Endothelial cell of umbilical vein (primary cell): Measurements from ENCODE around the gene RPL7L1. TPM values are rescaled to one million over a fixed set of nuclear protein-coding genes. Genes with fewer than 3 reads are reported as not detected.
"Not testable (repeated sequence)": the region's sequence is repeated elsewhere in the genome, so short reads cannot be mapped to it uniquely, and the experiment has no call there.

Experiments used
- BruUV-seq: library from RNA; stranded (reverse); fragments of 400-500 nt; replicated peaks from 2 replicates; lab custom pipeline; 2021; lab: Mats Ljungman, UMichigan
- CTCF ChIA-PET: fragments of 300-600, 350-600 bp; sonication (Branson Sonifier 250); formaldehyde crosslinking; loops from one replicate; lab custom pipeline; 2021; ENCODE audit warnings: antibody characterized with exemption, inconsistent platforms; lab: Charles Lee
- POLR2A ChIA-PET: fragments of 300-600, 350-600 bp; sonication (Branson Sonifier 250); formaldehyde crosslinking; loops from one replicate; lab custom pipeline; 2021; ENCODE audit warnings: antibody characterized with exemption, inconsistent platforms; lab: Charles Lee
- DNase-seq: peaks from one replicate; pipeline ENCODE4 v3.0.0-alpha.2; 2011; ENCODE audit warnings: low read depth, low spot score
- FAIRE-seq: peaks from 2 replicates; lab custom pipeline; 2011; peaks lifted over from hg19 to GRCh38; lab: Jason Lieb, UNC
- H2AFZ ChIP-seq: 2 replicates; pipeline ENCODE4 v1.6.0; 2012; ENCODE audit warnings: low read depth, low read length, control low read depth, inconsistent platforms
- H3K27ac ChIP-seq: 2 replicates; pipeline ENCODE4 v1.5.1; 2011; ENCODE audit warnings: low read depth, mild to moderate bottlenecking, control low read depth, low read length, moderate library complexity; ENCODE audit not compliant: insufficient read depth
- H3K27me3 ChIP-seq, 2 experiments: 2 replicates each; pipeline versions ENCODE4 v1.6.0 to v1.6.1; 2011; ENCODE audit warnings: low read length in 2 of 2, mixed read lengths in 1 of 2; ENCODE audit not compliant: control insufficient read depth in 2 of 2, insufficient read depth in 2 of 2
- H3K36me3 ChIP-seq, 2 experiments: 2 replicates in 1 of 2; 3 replicates in 1 of 2; pipeline ENCODE4 v1.5.1; 2011; ENCODE audit warnings: low read length in 2 of 2, mild to moderate bottlenecking in 1 of 2, moderate library complexity in 1 of 2; ENCODE audit not compliant: control insufficient read depth in 2 of 2, insufficient read depth in 2 of 2; ENCODE audit errors: extremely low read depth in 1 of 2
- H3K4me1 ChIP-seq: 3 replicates; pipeline ENCODE4 v1.5.1; 2011; ENCODE audit warnings: mild to moderate bottlenecking, low read length; ENCODE audit not compliant: control insufficient read depth, insufficient read depth; ENCODE audit errors: extremely low read depth
- H3K4me2 ChIP-seq: 2 replicates; pipeline ENCODE4 v1.6.1; 2011; ENCODE audit warnings: low read length, control low read depth, mixed read lengths; ENCODE audit not compliant: insufficient read depth
- H3K4me3 ChIP-seq, 3 experiments: fragments of 200-600 bp in 1 of 3; sonication (generic), shearing (Covaris generic) in 1 of 3; replicated peaks in 1 of 3; 2 replicates each; pipeline ENCODE4 v1.5.1; 2011 to 2016; ENCODE audit warnings: control low read depth in 3 of 3, low read length in 3 of 3, mild to moderate bottlenecking in 2 of 3, inconsistent platforms in 1 of 3, low read depth in 1 of 3, moderate library complexity in 1 of 3; ENCODE audit not compliant: insufficient read depth in 1 of 3
- H3K79me2 ChIP-seq: 2 replicates; pipeline ENCODE4 v1.6.0; 2012; ENCODE audit warnings: low read length, inconsistent platforms; ENCODE audit not compliant: control insufficient read depth, insufficient read depth
- H3K9ac ChIP-seq: replicated peaks from 2 replicates; pipeline ENCODE3; 2011; ENCODE audit warnings: low read length, control low read depth; ENCODE audit not compliant: insufficient read depth; ENCODE audit errors: extremely low read depth
- H3K9me1 ChIP-seq: replicated peaks from 3 replicates; pipeline ENCODE4 v1.6.0; 2011; ENCODE audit warnings: mild to moderate bottlenecking, low read length; ENCODE audit not compliant: control insufficient read depth, insufficient read depth; ENCODE audit errors: extremely low read depth
- H3K9me3 ChIP-seq: replicated peaks from 2 replicates; pipeline ENCODE4 v1.5.1; 2012; ENCODE audit warnings: low read length, inconsistent platforms; ENCODE audit not compliant: control insufficient read depth, insufficient read depth
- H4K20me1 ChIP-seq: replicated peaks from 2 replicates; pipeline ENCODE3; 2011; ENCODE audit warnings: mild to moderate bottlenecking, low read length; ENCODE audit not compliant: control insufficient read depth, insufficient read depth; ENCODE audit errors: extremely low read depth
- EZH2 ChIP-seq: IDR thresholded peaks from 2 replicates; pipeline ENCODE4 v1.6.1; 2012; ENCODE audit warnings: borderline replicate concordance, low read depth, mild to moderate bottlenecking, moderate library complexity, low read length, inconsistent platforms; ENCODE audit not compliant: severe bottlenecking
- FOS ChIP-seq: IDR thresholded peaks from 2 replicates; pipeline ENCODE4 v1.6.1; 2011; ENCODE audit warnings: mild to moderate bottlenecking, low read length, moderate library complexity, borderline replicate concordance; ENCODE audit not compliant: insufficient read depth
- GATA2 ChIP-seq: IDR thresholded peaks from 2 replicates; pipeline ENCODE4 v1.7.0; 2011; ENCODE audit warnings: low read depth, mild to moderate bottlenecking, moderate library complexity, mixed read lengths, low read length; ENCODE audit not compliant: insufficient read length, insufficient read depth
- JUN ChIP-seq: IDR thresholded peaks from 2 replicates; pipeline ENCODE4 v1.6.1; 2011; ENCODE audit warnings: borderline replicate concordance, low read depth; ENCODE audit not compliant: insufficient read length, insufficient read depth
- MAX ChIP-seq: IDR thresholded peaks from 2 replicates; pipeline ENCODE4 v1.6.1; 2011; ENCODE audit not compliant: insufficient read depth, insufficient read length
- MYC ChIP-seq: IDR thresholded peaks from one replicate; pipeline ENCODE4 v1.6.1; 2011; ENCODE audit warnings: mild to moderate bottlenecking, low read depth, low read length
- POLR2A ChIP-seq: IDR thresholded peaks from 2 replicates; pipeline ENCODE4 v1.6.1; 2012; ENCODE audit warnings: low read depth, mild to moderate bottlenecking, control low read depth, low read length
- POLR2AphosphoS5 ChIP-seq: IDR thresholded peaks from 2 replicates; pipeline ENCODE4 v1.6.1; 2012; ENCODE audit warnings: low read depth, mild to moderate bottlenecking, control low read depth, low read length, moderate library complexity; ENCODE audit not compliant: insufficient read depth
- dilution Hi-C: fragments of 300-500 bp; cut with MboI; formaldehyde crosslinking; loops from one replicate; pipeline ENCODE4 v1.15.0; 2019; ENCODE audit warnings: low sequenced_read_pairs; ENCODE audit not compliant: extremely low pct_ligation_motif_present
- intact Hi-C: fragments of 100-400 bp; cut with micrococcal nuclease; formaldehyde crosslinking; loops from one replicate; pipeline ENCODE4 v1.10.0; 2022
- polyA plus RNA-seq, 4 experiments: library from polyadenylated mRNA; depleted of rRNA in 3 of 4; stranded (reverse) in 3 of 4; unstranded in 1 of 4; fragments of >200 nt; gene quantifications; 2 replicates each; pipeline versions ENCODE4 v1.2.1 to v1.2.3, GENCODE V29; 2011 to 2012; ENCODE audit warnings: missing spikeins in 1 of 4
- total RNA-seq: library from RNA; stranded (reverse); gene quantifications from 2 replicates; pipeline ENCODE4 v1.2.3, GENCODE V29; 2021
- TF ChIP-seq, protein P1 (sequence below), 2 donors: IDR thresholded peaks; 1 replicate in 1 of 2; 2 replicates in 1 of 2; pipeline ENCODE4 v1.5.1; 2011; ENCODE audit warnings: low read length in 2 of 2, mild to moderate bottlenecking in 2 of 2, moderate library complexity in 2 of 2, control low read depth in 1 of 2, inconsistent platforms in 1 of 2, low read depth in 1 of 2; ENCODE audit not compliant: insufficient read depth in 1 of 2; ENCODE audit errors: extremely low read depth in 1 of 2

Gene RPL7L1
- total and polyA plus RNA-seq, 2 donors (not counting 3 experiments of a cell fraction or from before 2014, with no cell fraction given) = 36.9 to 103 TPM

DNA sequence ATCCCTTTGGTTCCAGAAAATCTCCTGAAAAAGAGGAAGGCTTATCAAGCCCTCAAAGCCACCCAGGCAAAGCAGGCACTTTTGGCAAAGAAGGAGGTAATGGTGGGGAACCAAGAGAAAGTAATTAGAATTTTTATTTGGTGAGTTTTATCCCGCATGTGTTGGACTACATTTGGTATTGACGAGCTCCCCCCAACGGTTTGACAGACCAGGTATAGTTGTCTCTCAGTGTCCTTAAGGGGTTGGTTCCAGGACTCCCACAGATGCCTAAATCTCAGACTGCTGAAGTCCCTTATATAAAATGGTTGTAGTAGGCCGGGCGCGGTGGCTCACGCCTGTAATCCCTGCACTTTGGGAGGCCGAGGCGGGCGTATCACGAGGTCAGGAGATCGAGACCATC, 1.5 kb downstream of the RPL7L1 start:
- H3K9me3 ChIP-seq = not testable (repeated sequence)
- POLR2A ChIA-PET = interaction anchor here (1.8 kb wide), 1 partner anchor 10 kb away, joined by 5 read pairs; a partner anchor contains a TSS
- H3K79me2 ChIP-seq = peaks cover 36% of the 10 kb centered on the region

DNA sequence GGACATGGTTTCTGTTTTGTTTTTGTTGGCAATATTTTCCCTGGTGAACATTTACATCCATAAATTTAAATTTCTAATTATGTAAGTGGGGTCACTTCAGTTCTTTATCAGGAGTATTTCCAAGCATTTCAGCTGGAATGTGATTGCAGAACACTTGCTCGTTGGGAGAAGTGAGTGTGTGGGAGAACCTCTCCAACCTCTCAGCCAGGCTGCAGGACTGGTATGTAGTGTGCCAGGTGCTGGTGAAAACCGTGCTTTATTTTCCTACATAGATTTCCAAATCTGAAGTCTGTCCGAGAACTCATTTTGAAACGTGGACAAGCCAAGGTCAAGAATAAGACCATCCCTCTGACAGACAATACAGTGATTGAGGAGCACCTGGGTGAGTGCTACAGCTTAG, 6.3 kb downstream of the RPL7L1 start:
- no TSS peak for BruUV-seq

More for the DNA sequence above, 1.5 kb downstream of the RPL7L1 start:
- H3K27me3 ChIP-seq, DNase-seq, H3K27ac ChIP-seq, BruUV-seq, H4K20me1 ChIP-seq, H2AFZ ChIP-seq, dilution Hi-C loops, FAIRE-seq, intact Hi-C loops, H3K4me1 ChIP-seq, H3K9me1 ChIP-seq: not testable (repeated sequence)
- Histone ChIP-seq H3K4me2 (peak overlapping the region; percentile 76), H3K9ac (peak overlapping the region; percentile 94), H3K36me3 (peaks cover 20 to 26% of the 10 kb centered on the region in 2 experiments), H3K4me3 (peak overlapping the region; percentile 77 to 91 (median 86))
- CTCF ChIA-PET = interaction anchor here (0.9 kb wide), 1 partner anchor 219 kb away, joined by 5 read pairs; no protein-coding TSS in a partner anchor

DNA sequence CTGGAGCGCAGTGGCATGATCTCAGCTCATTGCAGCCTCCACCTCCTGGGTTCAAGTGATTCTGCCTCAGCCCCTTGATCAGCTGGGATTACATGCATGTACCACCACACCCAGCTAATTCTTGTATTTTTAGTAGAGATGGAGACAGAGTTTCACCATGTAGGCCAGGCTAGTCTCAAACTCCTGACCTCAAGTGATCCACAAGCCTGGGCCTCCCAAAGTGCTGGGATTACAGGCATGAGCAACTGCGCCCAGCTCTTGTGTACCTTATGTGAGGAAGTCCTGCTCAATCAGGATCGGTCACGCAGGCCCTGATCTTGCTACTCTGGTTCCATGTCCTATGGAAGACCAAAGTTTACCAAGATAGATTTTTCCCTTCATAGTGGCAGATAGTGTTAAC, 8.8 kb downstream of the RPL7L1 start:
- H4K20me1 ChIP-seq, CTCF ChIA-PET: not testable (repeated sequence)

More for the DNA sequence above, 6.3 kb downstream of the RPL7L1 start:
- Histone ChIP-seq H3K4me2 (no peak overlapping the region), H3K27me3 (no peaks in the 10 kb centered on the region), H2AFZ (no peak overlapping the region), H3K4me3 (no peak overlapping the region), H3K9ac (no peak overlapping the region), H3K9me3 (no peaks in the 10 kb centered on the region), H3K27ac (no peak overlapping the region), H4K20me1 (no peaks in the 10 kb centered on the region), H3K4me1 (peaks cover 7% of the 10 kb centered on the region), H3K36me3 (peaks cover 22 to 28% of the 10 kb centered on the region in 2 experiments), H3K9me1 (no peaks in the 10 kb centered on the region), H3K79me2 (peaks cover 27% of the 10 kb centered on the region)
- CTCF ChIA-PET = no interaction called here
- DNase-seq = no peak
- TF ChIP-seq GATA2 = no peak
- TF ChIP-seq EZH2 = no peak
- no peak for TF ChIP-seq JUN
- TF ChIP-seq, protein P1, sequence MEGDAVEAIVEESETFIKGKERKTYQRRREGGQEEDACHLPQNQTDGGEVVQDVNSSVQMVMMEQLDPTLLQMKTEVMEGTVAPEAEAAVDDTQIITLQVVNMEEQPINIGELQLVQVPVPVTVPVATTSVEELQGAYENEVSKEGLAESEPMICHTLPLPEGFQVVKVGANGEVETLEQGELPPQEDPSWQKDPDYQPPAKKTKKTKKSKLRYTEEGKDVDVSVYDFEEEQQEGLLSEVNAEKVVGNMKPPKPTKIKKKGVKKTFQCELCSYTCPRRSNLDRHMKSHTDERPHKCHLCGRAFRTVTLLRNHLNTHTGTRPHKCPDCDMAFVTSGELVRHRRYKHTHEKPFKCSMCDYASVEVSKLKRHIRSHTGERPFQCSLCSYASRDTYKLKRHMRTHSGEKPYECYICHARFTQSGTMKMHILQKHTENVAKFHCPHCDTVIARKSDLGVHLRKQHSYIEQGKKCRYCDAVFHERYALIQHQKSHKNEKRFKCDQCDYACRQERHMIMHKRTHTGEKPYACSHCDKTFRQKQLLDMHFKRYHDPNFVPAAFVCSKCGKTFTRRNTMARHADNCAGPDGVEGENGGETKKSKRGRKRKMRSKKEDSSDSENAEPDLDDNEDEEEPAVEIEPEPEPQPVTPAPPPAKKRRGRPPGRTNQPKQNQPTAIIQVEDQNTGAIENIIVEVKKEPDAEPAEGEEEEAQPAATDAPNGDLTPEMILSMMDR (IDR thresholded peaks at IDR 0.05; ENCODE audit: extremely low read depth in 1 of 2, insufficient read depth in 1 of 2, low read depth in 1 of 2, low read length in 2 of 2) = no peak
- no peak for TF ChIP-seq MAX
- no peak for TF ChIP-seq FOS
- no peak for TF ChIP-seq POLR2AphosphoS5
- no peak for TF ChIP-seq POLR2A
- TF ChIP-seq MYC = no peak
- no peak for FAIRE-seq
- dilution Hi-C loops (no loop called here), intact Hi-C loops (no loop called here)
- POLR2A ChIA-PET = no interaction called here

More for the DNA sequence above, 8.8 kb downstream of the RPL7L1 start:
- H3K4me3 ChIP-seq, POLR2A ChIA-PET, dilution Hi-C loops, BruUV-seq, H3K9me3 ChIP-seq, DNase-seq, H3K27me3 ChIP-seq, H2AFZ ChIP-seq, H3K4me1 ChIP-seq, H3K4me2 ChIP-seq, FAIRE-seq, H3K9me1 ChIP-seq, H3K27ac ChIP-seq, intact Hi-C loops, H3K9ac ChIP-seq: not testable (repeated sequence)
- Histone ChIP-seq H3K36me3 (peaks cover 20 to 24% of the 10 kb centered on the region in 2 experiments), H3K79me2 (peaks cover 11% of the 10 kb centered on the region)
